DOHH2 (cell line): ENCODE data around the gene NXPH2.

Source experiments
- H3F3A ChIP-seq: fragments of 200-600 bp; sonication (generic), shearing (Covaris generic); 2 replicates; pipeline ENCODE4 v1.6.0; 2016; ENCODE audit warnings: antibody characterized with exemption, mild to moderate bottlenecking; ENCODE audit not compliant: control insufficient read depth, insufficient read depth
- H3K27ac ChIP-seq: fragments of 200-600 bp; sonication (generic); 2 replicates; pipeline ENCODE4 v1.5.1; 2014; ENCODE audit warnings: low read depth, mild to moderate bottlenecking, low read length, moderate library complexity
- H3K27me3 ChIP-seq: fragments of 200-600 bp; sonication (generic); 2 replicates; pipeline ENCODE4 v1.6.1; 2014; ENCODE audit warnings: mild to moderate bottlenecking, low read length, mixed read lengths; ENCODE audit not compliant: control insufficient read depth
- H3K36me3 ChIP-seq: fragments of 200-600 bp; sonication (generic); 2 replicates; pipeline ENCODE4 v1.6.1; 2014; ENCODE audit warnings: mild to moderate bottlenecking, low read length, moderate library complexity, mixed read lengths; ENCODE audit not compliant: control insufficient read depth
- H3K4me1 ChIP-seq: fragments of 200-600 bp; sonication (generic); 2 replicates; pipeline ENCODE4 v1.6.1; 2014; ENCODE audit warnings: mild to moderate bottlenecking, low read length, mixed read lengths; ENCODE audit not compliant: control insufficient read depth
- H3K4me2 ChIP-seq: fragments of 200-600 bp; sonication (generic); 2 replicates; pipeline ENCODE4 v1.6.0; 2014; ENCODE audit warnings: mild to moderate bottlenecking, low read length, moderate library complexity
- H3K4me3 ChIP-seq: fragments of 200-600 bp; sonication (generic); 2 replicates; pipeline ENCODE4 v1.5.1; 2014; ENCODE audit warnings: mild to moderate bottlenecking, low read length, mixed read lengths
- H3K79me2 ChIP-seq: fragments of 200-600 bp; sonication (generic); 2 replicates; pipeline ENCODE4 v1.6.1; 2014; ENCODE audit warnings: mild to moderate bottlenecking, low read length, mixed read lengths; ENCODE audit not compliant: control insufficient read depth
- H3K9me2 ChIP-seq: fragments of 200-600 bp; sonication (generic); replicated peaks from 2 replicates; pipeline ENCODE4 v1.6.1; 2014; ENCODE audit warnings: mild to moderate bottlenecking, low read length, mixed read lengths; ENCODE audit not compliant: control insufficient read depth
- H3K9me3 ChIP-seq: fragments of 200-600 bp; sonication (generic); 2 replicates; pipeline ENCODE4 v1.6.1; 2014; ENCODE audit warnings: antibody characterized with exemption, low read length, mixed read lengths; ENCODE audit not compliant: control insufficient read depth, insufficient read depth
- H4K20me1 ChIP-seq: fragments of 200-600 bp; sonication (generic); 2 replicates; pipeline ENCODE4 v1.6.0; 2014; ENCODE audit warnings: low read depth, mild to moderate bottlenecking, antibody characterized with exemption, low read length, moderate library complexity; ENCODE audit not compliant: control insufficient read depth, insufficient read depth
- EZH2phosphoT487 ChIP-seq: fragments of 200-600 bp; sonication (generic); IDR thresholded peaks from 2 replicates; pipeline ENCODE4 v1.6.1; 2017; ENCODE audit warnings: borderline replicate concordance, mild to moderate bottlenecking, antibody characterized with exemption, low read length, moderate library complexity, mixed read lengths
- TF ChIP-seq, protein P1 (sequence below): fragments of 200-600 bp; sonication (generic); IDR thresholded peaks from one replicate; pipeline ENCODE4 v1.5.1; 2014; ENCODE audit warnings: antibody characterized with exemption, mild to moderate bottlenecking, low read depth, low read length; ENCODE audit not compliant: poor library complexity, severe bottlenecking

Gene NXPH2

DNA sequence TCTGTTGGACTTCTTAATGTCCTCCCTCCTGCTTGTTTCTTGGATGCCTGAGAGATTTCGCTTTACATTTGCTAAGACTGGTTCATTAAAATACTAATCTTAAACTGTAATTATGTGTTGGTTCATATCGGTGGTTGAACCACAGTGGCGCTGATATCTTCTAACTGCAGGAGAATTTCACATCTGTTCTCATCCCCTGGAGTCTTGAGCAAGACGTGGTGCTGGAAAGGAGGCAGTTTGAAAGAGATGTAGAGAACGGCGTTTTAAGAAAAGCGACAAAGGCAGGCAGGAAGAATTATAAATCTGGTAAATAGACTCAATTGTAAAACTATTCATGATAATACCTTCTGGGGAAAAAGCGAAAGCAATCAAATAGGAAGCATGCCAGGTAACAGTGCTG is 79.5 kb downstream of the NXPH2 start:
- Histone ChIP-seq H3K9me3 (no peaks in the 10 kb centered on the region), H3K4me1 (no peaks in the 10 kb centered on the region), H4K20me1 (no peaks in the 10 kb centered on the region), H3K36me3 (no peaks in the 10 kb centered on the region), H3K4me3 (no peak overlapping the region), H3K9me2 (no peaks in the 10 kb centered on the region), H3K27me3 (no peaks in the 10 kb centered on the region), H3F3A (no peaks in the 10 kb centered on the region), H3K79me2 (no peaks in the 10 kb centered on the region), H3K27ac (no peak overlapping the region), H3K4me2 (no peak overlapping the region)
- TF ChIP-seq EZH2phosphoT487: no peak
- TF ChIP-seq, protein P1, sequence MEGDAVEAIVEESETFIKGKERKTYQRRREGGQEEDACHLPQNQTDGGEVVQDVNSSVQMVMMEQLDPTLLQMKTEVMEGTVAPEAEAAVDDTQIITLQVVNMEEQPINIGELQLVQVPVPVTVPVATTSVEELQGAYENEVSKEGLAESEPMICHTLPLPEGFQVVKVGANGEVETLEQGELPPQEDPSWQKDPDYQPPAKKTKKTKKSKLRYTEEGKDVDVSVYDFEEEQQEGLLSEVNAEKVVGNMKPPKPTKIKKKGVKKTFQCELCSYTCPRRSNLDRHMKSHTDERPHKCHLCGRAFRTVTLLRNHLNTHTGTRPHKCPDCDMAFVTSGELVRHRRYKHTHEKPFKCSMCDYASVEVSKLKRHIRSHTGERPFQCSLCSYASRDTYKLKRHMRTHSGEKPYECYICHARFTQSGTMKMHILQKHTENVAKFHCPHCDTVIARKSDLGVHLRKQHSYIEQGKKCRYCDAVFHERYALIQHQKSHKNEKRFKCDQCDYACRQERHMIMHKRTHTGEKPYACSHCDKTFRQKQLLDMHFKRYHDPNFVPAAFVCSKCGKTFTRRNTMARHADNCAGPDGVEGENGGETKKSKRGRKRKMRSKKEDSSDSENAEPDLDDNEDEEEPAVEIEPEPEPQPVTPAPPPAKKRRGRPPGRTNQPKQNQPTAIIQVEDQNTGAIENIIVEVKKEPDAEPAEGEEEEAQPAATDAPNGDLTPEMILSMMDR: no peak

DNA sequence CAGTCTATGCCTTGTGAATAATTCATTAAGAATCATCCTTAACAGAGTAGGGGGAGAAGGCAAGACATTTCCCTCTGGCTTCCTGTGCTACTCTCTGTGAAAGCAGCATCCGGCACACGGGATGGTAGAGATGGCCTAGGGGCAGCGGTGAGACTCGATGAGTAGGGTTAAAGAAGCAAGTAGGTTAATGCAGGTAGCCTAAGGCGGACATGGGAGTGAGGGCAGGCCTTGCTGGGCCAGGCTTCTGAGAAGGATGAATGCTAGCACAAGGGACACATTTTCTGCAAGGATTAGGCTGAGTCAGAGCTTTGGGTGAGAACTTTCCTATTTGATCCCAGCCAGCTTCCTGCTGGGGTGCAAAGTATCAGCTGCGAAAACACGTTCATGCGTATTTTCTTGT is 80.8 kb downstream of the NXPH2 start:
- H3K79me2 ChIP-seq: no peaks in the 10 kb centered on the region
- H3K4me3 ChIP-seq: no peak overlapping the region
- H3K4me2 ChIP-seq: no peak overlapping the region
- H3K27me3 ChIP-seq: no peaks in the 10 kb centered on the region
- H3K9me3 ChIP-seq: no peaks in the 10 kb centered on the region
- TF ChIP-seq, protein P1: no peak
- no peak for TF ChIP-seq EZH2phosphoT487
- H3F3A ChIP-seq: no peaks in the 10 kb centered on the region
- H3K4me1 ChIP-seq: no peaks in the 10 kb centered on the region
- no peak overlapping the region for H3K27ac ChIP-seq
- H3K36me3 ChIP-seq: no peaks in the 10 kb centered on the region
- no peaks in the 10 kb centered on the region for H3K9me2 ChIP-seq
- H4K20me1 ChIP-seq: no peaks in the 10 kb centered on the region

DNA sequence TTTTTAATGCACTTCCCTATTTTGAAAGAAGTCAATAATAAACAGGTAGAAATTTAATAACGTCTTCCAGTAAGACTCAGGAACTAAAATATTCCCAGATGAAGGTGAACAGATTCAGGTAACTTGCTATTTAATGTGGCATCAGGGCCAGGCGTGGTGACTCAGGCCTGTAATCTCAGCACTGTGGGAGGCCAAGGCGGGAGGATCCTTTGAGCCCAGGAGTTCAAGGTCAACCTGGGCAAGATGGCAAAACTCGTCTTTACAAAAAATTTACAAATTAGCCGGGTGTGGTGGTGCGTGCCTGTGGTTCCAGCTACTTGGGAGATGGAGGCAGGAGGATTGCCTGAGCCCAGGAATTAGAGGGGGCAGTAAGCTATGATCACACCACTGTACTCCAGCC is 81.8 kb downstream of the NXPH2 start:
- H3K4me3 ChIP-seq: no peak overlapping the region
- H3K9me3 ChIP-seq: no peaks in the 10 kb centered on the region
- no peaks in the 10 kb centered on the region for H3F3A ChIP-seq
- H4K20me1 ChIP-seq: no peaks in the 10 kb centered on the region
- H3K27me3 ChIP-seq: no peaks in the 10 kb centered on the region
- no peak overlapping the region for H3K4me2 ChIP-seq
- no peaks in the 10 kb centered on the region for H3K36me3 ChIP-seq
- no peaks in the 10 kb centered on the region for H3K9me2 ChIP-seq
- no peak for TF ChIP-seq EZH2phosphoT487
- TF ChIP-seq, protein P1: no peak
- no peak overlapping the region for H3K27ac ChIP-seq
- H3K4me1 ChIP-seq: no peaks in the 10 kb centered on the region
- H3K79me2 ChIP-seq: no peaks in the 10 kb centered on the region

GRCh38 chr2:138691667-138692066 is 88.5 kb downstream of the NXPH2 start:
- Histone ChIP-seq H3K79me2 (no peaks in the 10 kb centered on the region), H3K27me3 (no peaks in the 10 kb centered on the region), H3K4me1 (no peaks in the 10 kb centered on the region), H3K4me2 (no peak overlapping the region), H3K9me3 (no peaks in the 10 kb centered on the region), H3K27ac (no peak overlapping the region), H4K20me1 (no peaks in the 10 kb centered on the region), H3K9me2 (no peaks in the 10 kb centered on the region), H3K36me3 (no peaks in the 10 kb centered on the region), H3F3A (no peaks in the 10 kb centered on the region), H3K4me3 (no peak overlapping the region)
- TF ChIP-seq, protein P1: no peak
- TF ChIP-seq EZH2phosphoT487: no peak
